GM21723 (cell line): ENCODE results near the gene NAV3.

Experiments
- ATAC-seq: cut with Tn5 transposase; IDR thresholded peaks from one replicate; pipeline ENCODE4 v1.9.1; 2021; ENCODE audit warnings: mild to moderate bottlenecking, moderate library complexity; ENCODE audit not compliant: unreplicated experiment

Gene NAV3

GRCh38 chr12:77830583-77831351 is at the start of gene NAV3:
TSS of gene NAV3 (plus strand) at chr12:77830894. CDS start at chr12:77831462, 568 bp downstream.
- ATAC-seq: no peak

GRCh38 chr12:77782034-77782433 is 48.7 kb upstream of the NAV3 start:
- ATAC-seq: no peak

GRCh38 chr12:77782766-77783165 is 47.9 kb upstream of the NAV3 start:
- no peak for ATAC-seq

GRCh38 chr12:77785211-77785610 is 45.5 kb upstream of the NAV3 start:
- no peak for ATAC-seq

- ATAC-seq: no peak
Measured at GRCh38 chr12:77786675-77787074, 44.0 kb upstream of the NAV3 start.

- no peak for ATAC-seq
Measured at GRCh38 chr12:77788231-77789168, 42.2 kb upstream of the NAV3 start.

- no peak for ATAC-seq
Measured at GRCh38 chr12:77795699-77796098, 35.0 kb upstream of the NAV3 start.

- no peak for ATAC-seq
Measured at GRCh38 chr12:77796775-77797174, 33.9 kb upstream of the NAV3 start.

- no peak for ATAC-seq
Measured at GRCh38 chr12:77800501-77800900, 30.2 kb upstream of the NAV3 start.

GRCh38 chr12:77808534-77808933 is 22.2 kb upstream of the NAV3 start:
- ATAC-seq: no peak

- ATAC-seq: no peak
Measured at GRCh38 chr12:77813558-77813957, 17.1 kb upstream of the NAV3 start.

- ATAC-seq: no peak
Measured at GRCh38 chr12:77814386-77814785, 16.3 kb upstream of the NAV3 start.

- ATAC-seq: peak; percentile 87
Measured at GRCh38 chr12:77816196-77816595, 14.5 kb upstream of the NAV3 start.

- no peak for ATAC-seq
Measured at GRCh38 chr12:77817276-77817675, 13.4 kb upstream of the NAV3 start.

- no peak for ATAC-seq
Measured at GRCh38 chr12:77818351-77818750, 12.3 kb upstream of the NAV3 start.

GRCh38 chr12:77821699-77822203 is 8.9 kb upstream of the NAV3 start:
- no peak for ATAC-seq

- no peak for ATAC-seq
Measured at GRCh38 chr12:77833329-77833728, 2.6 kb downstream of the NAV3 start.

GRCh38 chr12:77834618-77835017 is 3.9 kb downstream of the NAV3 start:
- ATAC-seq: no peak

GRCh38 chr12:77835969-77836368 is 5.3 kb downstream of the NAV3 start:
- no peak for ATAC-seq

- ATAC-seq: no peak
Measured at GRCh38 chr12:77837876-77838291, 7.2 kb downstream of the NAV3 start.

- ATAC-seq: no peak
Measured at GRCh38 chr12:77841521-77841920, 10.8 kb downstream of the NAV3 start.

- ATAC-seq: no peak
Measured at GRCh38 chr12:77842430-77842829, 11.7 kb downstream of the NAV3 start.
